Esophagus squamous epithelium (tissue), 4 donors: Measurements from ENCODE around the gene SLAMF6.

ENCODE experiments used
- CTCF ChIP-seq, 6 experiments: fragments of 450-650 bp in 4 of 6; fragments of 200-600 bp in 2 of 6; sonication (generic) in 2 of 6; IDR thresholded peaks; one replicate each; pipeline ENCODE4 v1.5.1; 2016 to 2019; ENCODE audit warnings: antibody characterized with exemption in 6 of 6, mild to moderate bottlenecking in 4 of 6, moderate library complexity in 4 of 6
- POLR2A ChIP-seq, 4 donors: fragments of 450-650 bp; IDR thresholded peaks; one replicate each; pipeline ENCODE4 v1.6.1; 2017; ENCODE audit warnings: antibody characterized with exemption in 4 of 4, mild to moderate bottlenecking in 4 of 4, moderate library complexity in 3 of 4

GRCh38 chr1:160494620-160495019 is 28.4 kb downstream of the SLAMF6 start:
- TF ChIP-seq CTCF (IDR thresholded peaks at IDR 0.05) (no peak), POLR2A (IDR thresholded peaks at IDR 0.05) (no peak)
